Measurements from ENCODE around the gene TECPR2.
A peak's percentile ranks its signal among the peaks of the same experiment; 100 is the strongest.
"Not testable (repeated sequence)": the region's sequence is repeated elsewhere in the genome, so short reads cannot be mapped to it uniquely, and the experiment has no call there.

TECPR2 gene

DNA sequence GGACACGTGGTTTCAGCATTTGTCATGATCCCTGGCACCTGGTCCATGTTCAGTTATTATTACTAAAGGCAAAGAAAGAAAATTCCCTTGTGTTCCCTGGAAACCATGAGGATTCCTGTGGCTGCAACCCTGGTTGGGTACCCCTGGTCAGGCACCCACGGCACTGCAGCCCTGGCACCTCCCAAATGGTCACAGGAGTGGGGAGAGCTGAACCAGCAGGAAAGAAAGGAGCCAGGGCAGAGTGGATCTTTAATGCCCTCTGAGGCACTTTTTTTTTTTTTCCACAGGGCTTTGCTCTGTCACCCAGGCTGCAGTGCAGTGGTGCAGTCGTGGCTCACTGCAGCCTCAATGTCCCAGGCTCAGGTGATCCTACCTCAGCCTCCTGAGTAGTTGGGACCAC, 17.5 kb upstream of the TECPR2 start:
- Histone ChIP-seq H3K27ac (no peak overlapping the region), H3K4me3 (no peak overlapping the region)
- TF ChIP-seq, protein P1, sequence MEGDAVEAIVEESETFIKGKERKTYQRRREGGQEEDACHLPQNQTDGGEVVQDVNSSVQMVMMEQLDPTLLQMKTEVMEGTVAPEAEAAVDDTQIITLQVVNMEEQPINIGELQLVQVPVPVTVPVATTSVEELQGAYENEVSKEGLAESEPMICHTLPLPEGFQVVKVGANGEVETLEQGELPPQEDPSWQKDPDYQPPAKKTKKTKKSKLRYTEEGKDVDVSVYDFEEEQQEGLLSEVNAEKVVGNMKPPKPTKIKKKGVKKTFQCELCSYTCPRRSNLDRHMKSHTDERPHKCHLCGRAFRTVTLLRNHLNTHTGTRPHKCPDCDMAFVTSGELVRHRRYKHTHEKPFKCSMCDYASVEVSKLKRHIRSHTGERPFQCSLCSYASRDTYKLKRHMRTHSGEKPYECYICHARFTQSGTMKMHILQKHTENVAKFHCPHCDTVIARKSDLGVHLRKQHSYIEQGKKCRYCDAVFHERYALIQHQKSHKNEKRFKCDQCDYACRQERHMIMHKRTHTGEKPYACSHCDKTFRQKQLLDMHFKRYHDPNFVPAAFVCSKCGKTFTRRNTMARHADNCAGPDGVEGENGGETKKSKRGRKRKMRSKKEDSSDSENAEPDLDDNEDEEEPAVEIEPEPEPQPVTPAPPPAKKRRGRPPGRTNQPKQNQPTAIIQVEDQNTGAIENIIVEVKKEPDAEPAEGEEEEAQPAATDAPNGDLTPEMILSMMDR (IDR thresholded peaks at IDR 0.05), result no peak
- DNase-seq (ENCODE audit: low spot score), result no peak

DNA sequence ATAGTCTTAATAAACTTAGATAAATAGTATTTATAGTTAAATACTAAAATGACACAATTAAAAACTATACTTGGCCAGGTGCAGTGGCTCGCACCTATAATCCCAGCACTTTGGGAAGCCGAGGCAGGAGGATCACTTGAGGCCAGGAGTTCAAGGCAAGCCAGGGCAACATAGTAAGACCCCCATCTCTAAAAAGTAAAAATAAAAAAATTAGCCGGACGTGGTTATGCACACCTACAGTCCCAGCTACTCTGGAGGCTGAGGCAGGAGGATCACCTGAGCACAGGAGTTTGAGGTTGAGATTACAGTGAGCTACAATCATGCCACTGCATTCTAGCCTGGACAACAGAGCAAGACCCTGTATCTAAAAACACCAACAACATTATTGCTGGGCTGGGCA, 16.1 kb upstream of the TECPR2 start:
- Histone ChIP-seq H3K27ac (no peak overlapping the region), H3K4me3 (no peak overlapping the region)
- DNase-seq (ENCODE audit: low spot score), result no peak
- TF ChIP-seq, protein P1 (IDR thresholded peaks at IDR 0.05), result no peak

DNA sequence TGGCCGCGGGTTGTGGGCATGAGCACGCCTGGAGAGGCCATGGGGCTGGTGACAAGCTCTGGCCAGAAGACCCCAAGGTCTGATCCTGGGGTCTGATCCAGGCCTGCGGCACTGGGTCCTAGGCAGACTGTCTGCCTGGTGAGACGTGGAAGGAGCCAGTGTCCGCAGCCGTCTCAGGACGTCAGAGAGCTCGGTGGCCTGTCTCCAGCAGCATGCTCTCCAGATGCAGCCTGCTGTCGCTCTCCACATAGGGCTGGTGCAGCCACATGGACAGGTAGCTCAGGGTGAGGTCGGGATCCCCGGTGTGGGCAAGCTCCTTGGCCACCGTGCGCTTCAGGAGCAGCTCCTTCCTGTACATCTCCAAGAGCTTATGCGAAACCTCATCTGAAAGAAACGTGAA, 14.4 kb upstream of the TECPR2 start:
- Histone ChIP-seq H3K27ac (no peak overlapping the region), H3K4me3 (no peak overlapping the region)
- DNase-seq (ENCODE audit: low spot score), result no peak
- TF ChIP-seq, protein P1 (IDR thresholded peaks at IDR 0.05), result no peak

DNA sequence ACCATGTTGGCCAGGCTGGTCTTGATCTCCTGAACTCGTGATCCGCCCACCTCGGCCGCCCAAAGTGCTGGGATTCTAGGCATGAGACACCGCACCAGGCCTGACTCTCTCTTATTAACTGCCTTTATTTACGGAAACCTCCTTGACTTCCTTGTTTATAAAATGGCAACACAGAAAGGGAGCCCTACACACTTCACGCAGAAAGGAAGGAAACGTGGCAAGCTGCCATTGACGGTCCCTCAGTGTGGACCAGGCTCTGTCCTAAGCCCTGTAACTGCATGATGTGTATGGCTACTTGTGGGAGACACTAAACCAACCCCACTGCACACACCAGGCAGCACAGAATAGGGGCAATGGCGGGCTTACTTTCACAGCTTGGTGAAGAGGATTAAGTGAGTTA, 11.7 kb upstream of the TECPR2 start:
- no peak for DNase-seq (ENCODE audit: low spot score)
- H3K4me3 ChIP-seq, result no peak overlapping the region
- TF ChIP-seq, protein P1 (IDR thresholded peaks at IDR 0.05), result no peak
- peak overlapping the region in 1 of 2 donors; percentile 41 for H3K27ac ChIP-seq

DNA sequence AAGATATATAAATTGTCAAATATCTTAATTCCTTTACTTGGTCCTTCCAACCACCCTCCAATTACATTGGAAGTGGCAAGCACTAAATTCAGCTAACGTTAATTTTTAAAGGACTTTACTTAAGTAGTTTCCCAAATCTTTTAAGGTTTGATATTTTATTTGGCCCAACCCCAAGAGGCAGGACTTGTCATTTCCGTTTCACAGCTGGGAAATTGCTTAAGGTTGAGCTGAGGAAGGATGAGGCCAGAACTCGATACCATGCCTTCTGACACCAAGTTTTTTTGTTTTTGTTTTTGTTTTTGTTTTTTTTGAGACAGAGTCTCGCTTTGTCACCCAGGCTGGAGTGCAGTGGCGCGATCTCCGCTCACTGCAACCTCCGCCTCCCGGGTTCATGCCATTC, 11.1 kb upstream of the TECPR2 start:
- not testable (repeated sequence) for H3K27ac ChIP-seq; DNase-seq (ENCODE audit: low spot score)

DNA sequence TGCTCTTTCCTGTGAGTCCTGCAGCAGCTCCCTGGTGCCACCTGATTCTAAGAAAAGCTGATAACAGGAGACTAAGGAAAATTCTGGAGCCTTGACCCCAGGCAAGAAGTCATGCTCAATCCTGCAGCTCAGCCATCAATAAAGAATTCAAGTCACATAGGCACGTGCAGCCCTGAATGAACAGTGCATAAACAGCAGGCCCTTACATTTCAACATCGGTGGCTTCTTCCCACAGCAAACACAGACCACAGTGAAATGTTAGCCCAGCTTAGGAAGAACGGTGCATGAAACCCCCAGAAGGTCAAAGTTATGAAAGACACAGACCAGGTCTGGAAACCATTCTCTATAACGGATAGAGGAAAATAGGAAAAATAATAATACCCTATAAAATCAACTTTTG, 10.5 kb upstream of the TECPR2 start:
- no peak overlapping the region for H3K4me3 ChIP-seq
- DNase-seq (ENCODE audit: low spot score), result no peak
- H3K27ac ChIP-seq, result no peak overlapping the region
- TF ChIP-seq, protein P1 (IDR thresholded peaks at IDR 0.05), result no peak

More for the DNA sequence above, 11.1 kb upstream of the TECPR2 start:
- not testable (repeated sequence) for H3K4me3 ChIP-seq

DNA sequence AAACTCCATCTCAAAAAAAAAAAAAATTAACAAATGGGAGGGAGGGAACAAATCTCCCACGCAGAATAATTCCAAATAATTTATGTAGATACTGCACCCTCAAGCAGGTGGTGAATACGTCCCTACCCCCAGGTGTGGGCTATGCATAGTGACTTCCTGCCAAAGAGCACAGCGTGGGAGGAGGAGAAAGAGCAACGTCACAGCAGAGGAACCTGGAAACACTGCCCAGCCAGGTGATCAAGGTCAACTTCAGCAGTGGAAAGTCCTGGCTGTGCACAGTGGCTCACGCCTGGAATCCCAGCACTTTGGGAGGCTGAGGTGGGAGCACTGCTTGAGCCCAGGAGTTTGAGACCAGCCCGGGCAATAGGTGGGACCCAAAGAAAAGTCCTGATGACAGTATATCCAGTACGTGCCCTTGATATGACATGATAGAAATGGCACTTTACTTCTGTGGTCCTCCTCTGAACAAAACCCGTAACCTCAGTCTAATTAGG, 9.6 kb upstream of the TECPR2 start:
- Histone ChIP-seq H3K27ac (no peak overlapping the region), H3K4me3 (no peak overlapping the region)
- no peak for DNase-seq (ENCODE audit: low spot score)
- TF ChIP-seq, protein P1 (IDR thresholded peaks at IDR 0.05), result no peak

DNA sequence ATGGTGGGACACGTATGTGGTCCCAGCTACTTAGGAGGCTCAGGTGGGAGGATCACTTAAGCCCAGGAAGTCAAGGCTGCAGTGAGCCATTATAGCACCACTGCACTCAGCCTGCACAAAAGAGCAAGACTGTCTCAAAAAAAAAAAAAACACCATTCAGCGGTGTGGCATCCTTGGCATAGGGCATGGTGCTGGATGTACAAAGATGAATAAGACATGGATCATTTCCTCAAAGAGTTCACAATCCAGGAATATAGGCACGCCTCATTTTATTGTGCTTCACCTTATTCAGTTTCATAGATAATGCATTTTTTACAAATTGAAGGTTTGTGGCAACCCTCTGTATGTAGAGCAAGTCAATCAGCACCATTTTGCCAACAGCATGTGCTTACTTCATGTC, 6.5 kb upstream of the TECPR2 start:
- no peak for DNase-seq (ENCODE audit: low spot score)
- Histone ChIP-seq H3K4me3 (no peak overlapping the region), H3K27ac (no peak overlapping the region)
- TF ChIP-seq, protein P1 (IDR thresholded peaks at IDR 0.05), result no peak

All from coronary artery (tissue), 2 donors.